NAMALWA (cell line): Measurements from ENCODE around the gene ARHGAP8.
"Not testable (repeated sequence)": the region's sequence is repeated elsewhere in the genome, so short reads cannot be mapped to it uniquely, and the experiment has no call there.

Source experiments
- DNase-seq: peaks from one replicate; pipeline ENCODE4 v3.0.0-alpha.2; 2015; ENCODE audit warnings: low spot score

The ARHGAP8 gene

DNA sequence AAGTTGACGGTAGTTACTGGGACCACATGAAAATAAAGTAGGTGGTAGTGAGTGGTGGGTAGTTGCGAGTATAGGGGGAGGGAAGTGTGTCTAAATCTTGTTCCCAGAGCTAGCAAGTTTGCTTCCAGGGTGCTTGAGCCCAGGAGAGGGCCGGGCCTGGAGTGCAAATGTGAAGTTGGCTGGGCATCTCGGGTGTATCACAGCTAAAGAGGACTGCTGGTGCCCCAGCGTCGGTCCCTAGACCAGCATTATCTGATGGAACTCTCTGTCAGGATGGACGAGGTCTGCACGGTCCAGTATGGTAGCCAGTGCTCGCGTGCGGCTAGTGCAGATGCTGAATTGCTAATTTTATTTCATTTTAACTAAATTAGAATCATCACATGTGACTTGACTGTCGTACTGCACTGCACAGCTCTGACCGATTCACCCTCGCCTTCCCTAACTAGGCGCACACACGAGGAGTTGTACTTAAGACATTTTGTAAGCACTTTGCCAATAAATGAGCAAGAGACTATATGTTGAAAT lies 75.4 kb downstream of the ARHGAP8 start:
- no peak for DNase-seq

GRCh38 chr22:44828193-44828592 lies 75.8 kb downstream of the ARHGAP8 start:
- peak; percentile 49 for DNase-seq

DNA sequence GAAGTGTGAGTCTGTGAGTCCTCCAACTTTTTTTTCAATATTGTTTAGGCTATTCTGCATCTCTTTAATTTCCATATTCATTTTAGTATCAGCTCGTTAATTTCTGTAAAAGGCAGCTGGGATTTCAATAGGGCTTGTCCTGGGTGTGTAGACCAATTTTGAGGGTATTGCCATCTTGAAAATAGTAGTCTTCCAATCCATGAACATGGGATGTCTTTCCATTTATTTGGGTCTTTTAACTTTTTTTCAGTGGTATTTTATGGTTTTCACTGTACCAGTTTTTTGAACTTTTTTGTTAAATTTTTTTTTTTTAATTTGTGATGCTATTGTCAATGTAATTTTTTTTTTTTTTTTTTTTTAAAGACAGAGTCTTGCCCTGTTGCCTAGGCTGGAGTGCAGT lies 79.5 kb downstream of the ARHGAP8 start:
- no peak for DNase-seq

DNA sequence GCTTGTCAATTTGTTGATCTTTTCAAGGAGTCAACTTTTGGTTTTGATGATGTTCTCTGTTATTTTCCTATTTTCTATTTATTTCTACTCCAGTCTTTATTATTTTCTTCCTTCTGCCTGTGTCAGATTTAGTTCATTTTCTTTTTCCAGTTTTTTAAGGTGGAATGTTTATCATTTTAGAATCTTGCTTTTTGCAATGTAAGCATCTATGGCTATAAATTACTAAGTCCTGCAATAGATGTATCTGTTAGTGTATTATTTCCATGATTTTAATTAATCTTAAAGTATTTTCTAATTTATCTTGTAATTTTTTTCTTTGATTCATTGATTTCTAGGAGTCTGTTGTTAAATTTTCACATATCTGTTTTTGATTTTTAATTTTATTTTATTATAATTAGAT lies 81.7 kb downstream of the ARHGAP8 start:
- no peak for DNase-seq

DNA sequence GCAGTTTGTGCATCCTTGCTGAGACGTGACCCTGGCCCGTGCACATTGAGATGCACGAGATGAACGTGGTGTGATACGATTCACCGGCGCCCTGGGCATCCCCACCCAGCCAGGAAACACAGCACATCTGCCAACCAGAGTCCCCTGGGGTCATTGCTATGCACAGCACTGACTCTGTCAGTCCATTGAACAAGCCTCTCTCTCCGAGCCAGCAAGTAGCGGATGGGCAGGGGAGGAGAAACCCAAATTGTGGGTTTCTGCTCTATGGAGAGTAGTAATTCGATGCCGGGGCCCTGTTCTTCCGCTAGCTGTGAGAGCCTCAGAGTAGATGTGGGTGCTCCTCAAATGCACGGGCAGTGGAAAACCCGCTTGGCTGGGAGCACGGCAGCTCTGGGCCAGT lies 85.1 kb downstream of the ARHGAP8 start:
- DNase-seq = no peak

DNA sequence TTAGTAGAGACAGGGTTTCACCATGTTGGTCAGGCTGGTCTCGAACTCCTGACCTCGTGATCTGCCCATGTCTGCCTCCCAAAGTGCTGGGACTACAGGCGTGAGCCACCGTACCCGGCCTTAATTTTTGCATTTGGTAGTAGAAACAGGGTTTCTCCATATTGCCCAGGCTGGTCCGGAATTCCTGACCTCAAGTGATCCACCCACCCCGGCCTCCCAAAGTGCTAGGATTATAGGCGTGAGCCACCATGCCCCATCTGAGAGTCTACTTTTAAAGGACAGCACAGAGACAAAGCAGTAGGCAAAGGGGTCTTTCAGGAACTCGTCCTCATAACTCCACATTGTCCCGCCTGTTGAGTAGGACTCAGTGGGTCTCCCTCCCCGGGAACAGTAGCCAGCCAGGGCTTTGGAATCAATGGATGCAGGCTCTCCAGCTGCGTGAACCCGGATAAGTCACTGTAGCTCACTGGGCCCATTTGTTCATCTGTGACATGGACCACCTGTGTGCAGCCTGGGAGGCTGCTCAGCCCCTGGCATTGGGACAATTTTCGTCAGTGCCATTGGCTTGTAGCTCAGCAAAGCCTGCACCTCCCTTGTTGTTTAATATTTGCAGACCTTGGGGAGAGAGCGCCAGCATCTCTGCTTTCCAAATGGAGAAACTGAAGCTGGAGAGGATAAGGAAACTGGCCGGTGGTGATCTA lies 86.1 kb downstream of the ARHGAP8 start:
- DNase-seq = no peak

DNA sequence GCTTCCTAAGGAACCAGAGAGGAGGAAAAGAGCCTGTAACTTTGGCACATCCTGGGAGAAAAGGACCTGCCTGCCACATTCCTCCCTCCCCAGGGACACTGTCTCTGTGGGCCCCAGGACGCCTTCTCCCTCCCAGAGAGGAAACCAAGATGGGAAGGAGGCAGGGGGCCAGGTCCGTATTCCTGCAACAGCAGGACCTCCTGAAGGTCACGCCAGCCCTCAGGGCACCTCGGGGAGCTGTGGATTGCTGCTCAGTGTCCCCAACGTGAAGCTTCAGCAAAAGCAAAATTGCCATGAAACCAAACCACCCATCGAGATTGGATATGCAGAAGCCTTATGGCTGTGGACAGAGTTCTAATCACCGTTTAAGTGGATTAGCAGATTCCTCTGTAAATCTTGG lies 86.7 kb downstream of the ARHGAP8 start:
- DNase-seq = no peak

GRCh38 chr22:44839721-44840120 lies 87.3 kb downstream of the ARHGAP8 start:
- no peak for DNase-seq

DNA sequence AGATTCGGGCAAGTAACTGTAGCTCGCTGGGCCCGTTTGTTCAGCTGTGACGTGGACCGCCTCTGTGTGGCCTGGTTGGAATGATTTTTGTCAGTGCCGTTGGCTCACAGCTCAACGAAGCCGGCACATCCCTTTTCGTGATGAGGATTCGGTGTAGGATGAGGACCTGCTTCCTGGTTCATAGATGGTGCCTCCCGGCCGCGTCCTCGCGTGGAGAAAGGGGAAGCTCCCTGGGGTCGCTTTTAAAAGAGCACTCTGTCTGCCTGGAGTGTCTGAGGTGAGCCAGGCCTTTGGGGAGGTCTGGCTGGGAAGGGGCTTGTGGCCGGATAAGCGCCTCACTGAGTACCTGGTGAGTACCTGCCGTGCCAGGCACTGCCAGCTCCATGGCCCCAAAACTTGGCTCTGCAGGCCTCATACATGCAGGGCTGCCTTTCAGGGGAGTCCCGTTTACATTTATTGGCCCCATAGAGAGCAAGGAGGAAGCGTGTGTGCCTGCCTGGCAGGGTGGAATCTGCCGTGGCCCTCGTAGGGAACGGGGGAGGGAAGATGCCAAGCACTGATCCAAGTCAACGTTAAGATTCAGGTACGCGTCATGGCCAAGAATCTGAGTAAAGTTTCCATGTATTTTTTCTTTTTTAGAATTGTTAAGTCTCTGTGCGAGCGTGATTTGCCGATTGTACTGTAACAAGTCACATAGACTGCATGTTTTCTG lies 88.4 kb downstream of the ARHGAP8 start:
- no peak for DNase-seq

DNA sequence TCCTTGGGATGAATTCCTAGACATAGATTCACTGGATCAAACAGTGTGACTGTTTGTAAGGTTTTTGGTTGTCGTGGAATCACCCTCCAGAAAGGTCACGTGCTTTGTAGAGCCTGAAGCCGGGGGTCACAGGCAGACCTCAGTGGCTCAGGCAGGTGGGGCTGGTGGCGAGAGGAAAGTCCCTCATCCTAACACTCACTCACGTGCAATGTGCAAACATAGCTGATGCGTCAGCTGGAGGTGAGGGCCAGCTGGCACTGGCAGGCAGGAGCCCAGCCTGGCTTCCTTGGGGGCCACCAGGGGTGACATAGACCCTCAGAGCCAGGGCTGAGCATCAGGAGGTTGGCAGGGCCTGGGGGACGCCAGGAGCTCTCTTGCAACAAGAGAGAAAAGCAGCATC lies 90.0 kb downstream of the ARHGAP8 start:
- DNase-seq = no peak

GRCh38 chr22:44845191-44845590 lies 92.8 kb downstream of the ARHGAP8 start:
- no peak for DNase-seq

GRCh38 chr22:44845796-44846720 lies 93.7 kb downstream of the ARHGAP8 start:
- no peak for DNase-seq

DNA sequence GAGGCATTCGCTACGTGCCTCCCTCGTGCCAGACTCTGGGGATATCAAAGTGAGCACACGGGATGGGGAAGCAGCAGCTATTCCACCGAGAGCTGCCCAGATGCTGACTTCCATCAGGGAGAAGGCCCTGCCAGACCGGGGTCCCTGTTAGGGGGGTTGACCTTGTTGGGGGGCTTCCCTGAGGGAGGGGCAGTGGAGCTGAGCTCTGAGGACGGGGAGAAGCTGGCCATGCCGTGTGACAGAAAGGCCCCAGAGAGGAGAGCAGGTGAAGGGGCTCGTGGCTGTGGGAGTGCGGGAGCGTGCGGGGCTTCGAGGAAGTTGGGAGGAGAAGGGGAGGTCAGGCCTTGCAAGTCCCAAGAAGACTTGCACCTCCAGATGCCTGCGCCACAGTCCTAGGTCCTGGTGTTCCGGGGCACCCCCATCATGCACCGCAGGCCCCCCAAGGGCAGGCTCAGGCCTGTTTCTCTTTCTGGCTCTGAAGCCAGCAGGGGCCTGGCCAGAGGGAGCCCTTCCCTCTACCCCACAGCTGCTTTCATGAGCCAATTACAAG lies 94.4 kb downstream of the ARHGAP8 start:
- DNase-seq = no peak

GRCh38 chr22:44847380-44847779 lies 95.0 kb downstream of the ARHGAP8 start:
- DNase-seq = no peak

- no peak for DNase-seq
Observed at GRCh38 chr22:44847892-44848291, 95.5 kb downstream of the ARHGAP8 start.

- DNase-seq = no peak
Observed at GRCh38 chr22:44848296-44848741, 95.9 kb downstream of the ARHGAP8 start.

GRCh38 chr22:44848791-44849420 lies 96.5 kb downstream of the ARHGAP8 start:
- DNase-seq = no peak

DNA sequence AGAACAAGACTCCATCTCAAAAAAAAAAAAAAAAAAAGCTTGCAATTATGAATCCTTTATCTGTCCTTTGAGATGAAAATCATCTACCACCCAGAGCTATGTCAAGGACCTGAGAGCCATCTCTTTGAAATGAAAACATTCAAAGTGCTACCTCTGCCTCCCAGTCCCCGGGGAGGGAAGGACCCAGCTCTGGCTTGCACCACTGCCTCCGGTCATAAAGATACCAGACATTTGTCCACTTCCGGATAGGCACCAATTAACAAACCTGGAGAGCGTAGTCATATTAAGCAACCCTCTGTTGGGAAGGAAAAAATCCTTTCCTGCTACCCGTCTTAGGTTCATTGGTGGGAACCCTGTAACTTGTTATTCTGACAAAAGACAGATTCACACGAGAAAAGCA lies 98.6 kb downstream of the ARHGAP8 start:
- DNase-seq = no peak

- not testable (repeated sequence) for DNase-seq
Observed at GRCh38 chr22:44854641-44855040, 102.3 kb downstream of the ARHGAP8 start.

GRCh38 chr22:44855855-44856254 lies 103.5 kb downstream of the ARHGAP8 start:
- DNase-seq = no peak

GRCh38 chr22:44858819-44859218 lies 106.4 kb downstream of the ARHGAP8 start:
- not testable (repeated sequence) for DNase-seq

DNA sequence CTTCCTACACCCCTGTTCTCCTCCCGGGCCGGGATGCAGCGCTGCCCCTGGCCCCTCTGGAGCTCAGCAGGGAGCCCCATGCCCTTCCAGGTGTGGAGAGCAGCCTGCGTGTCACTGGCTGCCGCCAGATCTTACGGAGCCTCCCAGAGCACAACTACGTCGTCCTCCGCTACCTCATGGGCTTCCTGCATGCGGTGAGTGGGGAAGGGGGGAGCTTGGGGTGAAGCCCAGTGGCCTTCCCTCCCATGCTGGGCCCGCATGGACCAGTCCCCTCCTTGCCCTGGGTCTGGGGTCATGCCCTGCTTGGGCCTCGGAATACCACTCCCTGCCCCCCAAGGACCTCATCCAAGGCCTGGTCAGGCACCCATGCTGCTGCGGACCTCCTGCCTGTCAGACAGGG lies 107.3 kb downstream of the ARHGAP8 start:
- DNase-seq = no peak
